Measurements from ENCODE around the gene ICAM4.

DNA sequence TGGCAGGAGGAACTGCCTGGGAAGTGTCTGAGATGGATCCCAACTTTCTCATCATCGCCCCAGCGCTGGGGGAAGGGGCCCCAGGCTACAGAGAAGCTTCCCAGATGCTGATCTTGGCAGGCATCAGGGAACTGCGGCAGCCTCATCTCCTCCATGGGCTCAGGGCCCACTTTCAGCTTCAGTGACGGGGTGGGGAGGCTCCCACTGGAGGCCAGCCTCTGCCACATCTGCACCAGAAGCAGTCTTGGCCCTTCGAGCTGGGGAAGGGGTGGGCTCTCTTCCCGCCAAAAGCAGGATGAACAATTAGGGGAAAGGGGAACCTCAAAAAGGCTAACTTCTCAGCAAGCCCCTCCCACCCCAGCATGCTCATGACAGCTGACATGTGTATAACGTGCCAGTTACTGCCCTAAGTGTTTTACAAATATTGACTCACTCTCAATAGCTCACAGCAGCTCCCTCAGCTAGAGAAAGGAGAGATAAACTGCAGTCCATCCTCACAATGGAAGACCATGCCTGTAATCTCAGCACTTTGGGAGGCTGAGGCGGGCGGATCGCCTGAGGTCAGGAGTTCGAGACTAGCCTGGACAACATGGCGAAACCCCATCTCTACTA is 48.5 kb upstream of the ICAM4 start:
- TF ChIP-seq ZBTB1 (CRISPR knock-in tag; IDR thresholded peaks at IDR 0.05; ENCODE audit: borderline replicate concordance, low read depth): no peak
- no peak for TF ChIP-seq NBN (IDR thresholded peaks at IDR 0.05; ENCODE audit: low read depth)
- no peak for TF ChIP-seq SMARCA5 (IDR thresholded peaks at IDR 0.05)
- TF ChIP-seq, protein P1, sequence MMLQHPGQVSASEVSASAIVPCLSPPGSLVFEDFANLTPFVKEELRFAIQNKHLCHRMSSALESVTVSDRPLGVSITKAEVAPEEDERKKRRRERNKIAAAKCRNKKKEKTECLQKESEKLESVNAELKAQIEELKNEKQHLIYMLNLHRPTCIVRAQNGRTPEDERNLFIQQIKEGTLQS (IDR thresholded peaks at IDR 0.05): no peak
- TF ChIP-seq, protein P1 (CRISPR knock-in tag; conservative IDR thresholded peaks at IDR 0.05): no peak
- no peak for TF ChIP-seq FOXK2 (conservative IDR thresholded peaks at IDR 0.05 in 1 of 2, IDR thresholded peaks at IDR 0.05 in 1 of 2; ENCODE audit: low read depth in 2 of 2)
- TF ChIP-seq SRF (CRISPR knock-in tag; IDR thresholded peaks at IDR 0.05): no peak
- TF ChIP-seq KDM1A (IDR thresholded peaks at IDR 0.05): no peak
- no peak for TF ChIP-seq POLR2AphosphoS5 (IDR thresholded peaks at IDR 0.05; ENCODE audit: control insufficient read depth, insufficient read depth, low read depth, low read length)
